Fibroblast of mammary gland (primary cell): Measurements from ENCODE around the gene WDR48.
"Not testable (repeated sequence)": the region's sequence is repeated elsewhere in the genome, so short reads cannot be mapped to it uniquely, and the experiment has no call there.

Experiments
- DNase-seq: peaks from one replicate; pipeline ENCODE4 v3.0.0-alpha.2; 2010; ENCODE audit warnings: low read depth
- H3K4me3 ChIP-seq: 2 replicates; pipeline ENCODE4 v1.5.1; 2011; ENCODE audit warnings: low read depth, mild to moderate bottlenecking, low read length, moderate library complexity; ENCODE audit not compliant: control insufficient read depth
- TF ChIP-seq, protein P1 (sequence below): conservative IDR thresholded peaks from 2 replicates; pipeline ENCODE4 v1.5.1; 2011; ENCODE audit warnings: low read depth, low read length, inconsistent platforms; ENCODE audit not compliant: control insufficient read depth, insufficient read depth

Gene WDR48

GRCh38 chr3:39029556-39029955 is 22.3 kb upstream of the WDR48 start:
- no peak overlapping the region for H3K4me3 ChIP-seq
- TF ChIP-seq, protein P1, sequence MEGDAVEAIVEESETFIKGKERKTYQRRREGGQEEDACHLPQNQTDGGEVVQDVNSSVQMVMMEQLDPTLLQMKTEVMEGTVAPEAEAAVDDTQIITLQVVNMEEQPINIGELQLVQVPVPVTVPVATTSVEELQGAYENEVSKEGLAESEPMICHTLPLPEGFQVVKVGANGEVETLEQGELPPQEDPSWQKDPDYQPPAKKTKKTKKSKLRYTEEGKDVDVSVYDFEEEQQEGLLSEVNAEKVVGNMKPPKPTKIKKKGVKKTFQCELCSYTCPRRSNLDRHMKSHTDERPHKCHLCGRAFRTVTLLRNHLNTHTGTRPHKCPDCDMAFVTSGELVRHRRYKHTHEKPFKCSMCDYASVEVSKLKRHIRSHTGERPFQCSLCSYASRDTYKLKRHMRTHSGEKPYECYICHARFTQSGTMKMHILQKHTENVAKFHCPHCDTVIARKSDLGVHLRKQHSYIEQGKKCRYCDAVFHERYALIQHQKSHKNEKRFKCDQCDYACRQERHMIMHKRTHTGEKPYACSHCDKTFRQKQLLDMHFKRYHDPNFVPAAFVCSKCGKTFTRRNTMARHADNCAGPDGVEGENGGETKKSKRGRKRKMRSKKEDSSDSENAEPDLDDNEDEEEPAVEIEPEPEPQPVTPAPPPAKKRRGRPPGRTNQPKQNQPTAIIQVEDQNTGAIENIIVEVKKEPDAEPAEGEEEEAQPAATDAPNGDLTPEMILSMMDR: no peak
- DNase-seq: no peak

GRCh38 chr3:39038165-39038564 is 13.7 kb upstream of the WDR48 start:
- no peak overlapping the region for H3K4me3 ChIP-seq
- TF ChIP-seq, protein P1: no peak
- DNase-seq: peak; percentile 60

- no peak overlapping the region for H3K4me3 ChIP-seq
- no peak for DNase-seq
- TF ChIP-seq, protein P1: no peak
Measured at GRCh38 chr3:39050029-39050428, 1.8 kb upstream of the WDR48 start.

DNA sequence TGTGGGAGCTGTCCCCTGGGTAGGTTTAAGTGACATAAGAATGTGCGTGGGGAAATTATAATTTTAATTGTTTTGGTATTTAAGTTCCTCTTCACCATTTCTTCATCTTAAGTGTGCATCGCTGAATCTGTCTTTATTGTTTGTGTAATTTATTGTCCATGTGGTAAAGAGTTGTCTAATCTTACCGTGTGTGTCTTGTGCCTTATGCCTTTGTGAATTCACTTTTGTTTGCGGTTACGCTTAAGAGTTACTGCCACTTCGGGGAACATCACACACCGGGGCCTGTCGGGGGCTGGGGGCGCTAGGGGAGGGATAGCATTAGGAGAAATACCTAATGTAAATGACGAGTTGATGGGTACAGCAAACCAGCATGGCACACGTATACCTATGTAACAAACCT is 767 bp downstream of the WDR48 start:
- TF ChIP-seq, protein P1: no peak
- H3K4me3 ChIP-seq: peak overlapping the region; percentile 72
- peak; percentile 4 for DNase-seq

DNA sequence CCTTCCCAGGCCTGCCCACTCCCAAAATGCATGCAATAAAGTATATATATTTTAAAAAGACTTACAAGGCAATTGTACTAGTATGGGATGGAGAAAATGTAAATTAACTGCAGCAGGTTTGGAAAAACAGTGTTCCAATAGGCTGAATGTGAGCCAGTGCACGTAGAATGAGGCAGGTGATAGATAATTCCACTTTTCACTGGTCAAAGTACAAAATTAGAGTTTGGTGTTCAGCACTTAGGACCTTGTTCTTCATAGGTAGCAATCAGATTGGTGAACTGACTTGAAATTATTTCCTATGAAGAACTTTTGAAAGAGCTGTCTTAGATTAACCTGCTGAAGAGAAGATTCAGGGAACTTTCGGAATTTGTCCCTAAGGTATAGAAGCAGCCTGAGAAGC is 1.9 kb downstream of the WDR48 start:
- TF ChIP-seq, protein P1: no peak
- H3K4me3 ChIP-seq: no peak overlapping the region

GRCh38 chr3:39056151-39056550 is 4.3 kb downstream of the WDR48 start:
- TF ChIP-seq, protein P1: no peak
- DNase-seq: no peak
- no peak overlapping the region for H3K4me3 ChIP-seq

More for the DNA sequence above, 1.9 kb downstream of the WDR48 start:
- no peak for DNase-seq

DNA sequence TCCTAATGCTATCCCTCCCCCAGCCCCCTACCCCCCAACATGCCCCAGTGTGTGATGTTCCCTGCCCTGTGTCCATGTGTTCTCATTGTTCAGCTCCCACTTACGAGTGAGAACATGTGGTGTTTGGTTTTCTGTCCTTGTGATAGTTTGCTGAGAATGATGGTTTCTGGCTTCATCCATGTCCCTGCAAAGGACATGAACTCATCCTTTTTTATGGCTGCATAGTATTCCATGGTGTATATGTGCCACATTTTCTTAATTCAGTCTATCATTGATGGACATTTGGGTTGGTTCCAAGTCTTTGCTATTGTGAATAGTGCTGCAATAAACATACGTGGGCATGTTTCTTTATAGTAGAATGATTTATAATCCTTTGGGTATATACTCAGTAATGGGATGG is 9.4 kb downstream of the WDR48 start:
- DNase-seq, H3K4me3 ChIP-seq: not testable (repeated sequence)
